ENCODE results near the gene GNG13. TPM values are rescaled to one million over a fixed set of nuclear protein-coding genes. Genes with fewer than 3 reads are reported as not detected.

The GNG13 gene
- total RNA-seq, 4 donors from 2014 or later = not detected

- TF ChIP-seq CTCF (IDR thresholded peaks at IDR 0.05) (no peak), POLR2A (IDR thresholded peaks at IDR 0.05) (no peak)
- no peak overlapping the region for H3K4me3 ChIP-seq
- H3K4me1 ChIP-seq = no peaks in the 10 kb centered on the region
These were observed 2.8 kb downstream of the GNG13 start for GRCh38 chr16:797686-798085.

GRCh38 chr16:797120-797420 is 3.5 kb downstream of the GNG13 start:
- Histone ChIP-seq H3K36me3 (no peaks in the 10 kb centered on the region), H3K27me3 (peaks cover 11 to 22% of the 10 kb centered on the region in 2 donors), H3K9me3 (no peaks in the 10 kb centered on the region), H3K4me1 (no peaks in the 10 kb centered on the region), H3K27ac (no peak overlapping the region), H3K4me3 (no peak overlapping the region)
- DNase-seq = no peak
- no peak for TF ChIP-seq CTCF (IDR thresholded peaks at IDR 0.05)
- TF ChIP-seq POLR2A (IDR thresholded peaks at IDR 0.05) = no peak
- intact Hi-C loops (cut with DNase I; ENCODE audit: low total_unique reads) = no loop called here

More at GRCh38 chr16:797686-798085, 2.8 kb downstream of the GNG13 start:
- Histone ChIP-seq H3K36me3 (no peaks in the 10 kb centered on the region), H3K27me3 (peaks cover 11 to 22% of the 10 kb centered on the region in 2 donors), H3K27ac (no peak overlapping the region), H3K9me3 (no peaks in the 10 kb centered on the region)
- intact Hi-C loops (cut with DNase I; ENCODE audit: low total_unique reads) = no loop called here
- no peak for DNase-seq

GRCh38 chr16:796296-797119 is 4.0 kb downstream of the GNG13 start:
- intact Hi-C loops (cut with DNase I; ENCODE audit: low total_unique reads) = no loop called here
- Histone ChIP-seq H3K27ac (no peak overlapping the region), H3K9me3 (no peaks in the 10 kb centered on the region), H3K4me1 (no peaks in the 10 kb centered on the region), H3K4me3 (no peak overlapping the region), H3K27me3 (peaks cover 11 to 18% of the 10 kb centered on the region in 2 donors), H3K36me3 (no peaks in the 10 kb centered on the region)
- TF ChIP-seq CTCF (IDR thresholded peaks at IDR 0.05) = no peak
- TF ChIP-seq POLR2A (IDR thresholded peaks at IDR 0.05) = no peak
- no peak for DNase-seq

- Histone ChIP-seq H3K36me3 (no peaks in the 10 kb centered on the region), H3K9me3 (no peaks in the 10 kb centered on the region), H3K4me1 (no peaks in the 10 kb centered on the region), H3K27ac (no peak overlapping the region), H3K27me3 (peaks cover 6 to 10% of the 10 kb centered on the region in 2 donors), H3K4me3 (no peak overlapping the region)
- DNase-seq = no peak
- intact Hi-C loops (cut with DNase I; ENCODE audit: low total_unique reads) = no loop called here
- TF ChIP-seq CTCF (IDR thresholded peaks at IDR 0.05) = no peak
- no peak for TF ChIP-seq POLR2A (IDR thresholded peaks at IDR 0.05)
These were observed 4.8 kb downstream of the GNG13 start for GRCh38 chr16:795580-796229.

- Histone ChIP-seq H3K27ac (no peak overlapping the region), H3K4me3 (no peak overlapping the region), H3K4me1 (no peaks in the 10 kb centered on the region), H3K36me3 (no peaks in the 10 kb centered on the region), H3K9me3 (no peaks in the 10 kb centered on the region), H3K27me3 (peaks cover 0 to 5% of the 10 kb centered on the region in 2 donors)
- TF ChIP-seq POLR2A (IDR thresholded peaks at IDR 0.05) = no peak
- no peak for TF ChIP-seq CTCF (IDR thresholded peaks at IDR 0.05)
- intact Hi-C loops (cut with DNase I; ENCODE audit: low total_unique reads) = no loop called here
- DNase-seq = no peak
These were observed 5.6 kb downstream of the GNG13 start for GRCh38 chr16:794853-795466.
